NCI-H187 (cell line): ENCODE results near the gene SPX.

Experiments used
- DNase-seq, 2 experiments: peaks; one replicate each; lab custom pipeline; 2025; lab: John Stamatoyannopoulos, UW

SPX gene

DNA sequence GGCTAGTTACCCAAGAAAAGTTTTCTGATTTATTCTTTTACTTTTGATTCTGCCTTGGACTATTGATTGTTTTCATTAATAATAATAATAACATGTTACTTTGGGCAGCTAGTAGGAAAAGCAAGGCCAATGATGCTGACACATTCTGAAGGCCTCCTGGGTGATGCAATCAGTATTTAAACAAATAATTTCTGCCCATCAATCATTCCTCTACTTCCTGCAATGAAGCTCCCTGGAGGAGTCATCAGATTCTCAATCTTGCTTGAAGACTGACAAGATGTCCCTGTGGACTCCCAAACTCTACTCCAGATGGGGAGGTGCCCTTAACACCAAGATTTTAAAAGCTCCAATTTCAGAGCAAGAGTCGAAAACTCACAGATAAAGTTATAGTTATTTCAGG is at the start of gene SPX:
Gene SPX (plus strand): TSS at position 244 of the 400 bp plus-strand sequence. CDS start 177 bp downstream, outside the sequence.
- DNase-seq = no peak

- DNase-seq = no peak
Observed at GRCh38 chr12:21476949-21477348, 49.1 kb upstream of the SPX start.

DNA sequence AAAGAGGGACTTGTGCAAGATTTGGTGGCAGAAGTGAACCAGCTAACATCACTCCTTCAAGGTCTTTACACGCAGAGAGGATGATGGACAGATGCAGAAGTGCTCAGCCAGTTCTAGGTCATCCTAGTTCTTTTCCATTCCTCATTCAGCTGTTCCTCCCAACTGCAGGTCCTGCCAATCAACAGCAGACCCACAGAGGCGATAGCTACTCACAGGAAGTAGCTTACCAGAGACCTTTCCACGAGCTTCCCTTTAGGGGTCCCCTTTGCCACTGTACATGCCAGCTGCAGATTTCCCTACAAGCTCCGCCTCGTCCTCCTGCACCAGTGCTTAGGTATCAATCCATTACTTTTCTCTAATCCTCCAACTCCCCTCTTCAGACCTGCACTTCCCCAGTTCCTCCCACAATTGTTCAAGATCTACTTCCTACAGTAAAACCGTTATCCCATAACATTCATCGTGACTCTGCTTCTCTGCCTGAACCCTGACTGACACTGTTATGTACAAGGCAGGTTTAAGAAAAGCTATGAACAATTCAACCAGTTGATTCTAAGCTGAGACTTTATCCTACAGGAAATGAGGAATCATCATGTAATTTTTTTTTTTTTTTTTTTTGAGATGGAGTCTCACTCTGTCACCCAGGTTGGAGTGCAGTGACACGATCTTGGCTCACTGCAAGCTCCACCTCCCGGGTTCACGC is 47.2 kb upstream of the SPX start:
- DNase-seq = no peak

- DNase-seq = no peak
Observed at GRCh38 chr12:21483531-21483930, 42.6 kb upstream of the SPX start.

DNA sequence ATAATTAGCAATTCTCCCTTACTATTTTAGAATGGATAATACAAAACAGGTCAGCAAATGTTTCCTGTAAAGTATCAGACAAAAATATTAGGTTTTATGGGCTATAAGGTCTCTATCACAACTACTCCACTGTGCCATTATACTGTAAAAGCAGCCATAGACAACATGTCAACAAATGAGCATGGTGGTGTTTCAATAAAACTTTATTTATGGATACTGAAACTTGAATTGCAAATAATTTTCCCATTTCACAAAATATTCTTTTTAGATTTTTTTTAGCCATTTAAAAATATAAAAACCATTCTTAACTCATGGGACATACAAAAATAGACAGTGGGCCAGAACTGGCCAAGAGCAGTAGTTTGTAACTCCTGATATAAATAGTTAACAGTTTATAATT is 40.1 kb upstream of the SPX start:
- no peak for DNase-seq

- no peak for DNase-seq
Observed at GRCh38 chr12:21499765-21500164, 26.3 kb upstream of the SPX start.

DNA sequence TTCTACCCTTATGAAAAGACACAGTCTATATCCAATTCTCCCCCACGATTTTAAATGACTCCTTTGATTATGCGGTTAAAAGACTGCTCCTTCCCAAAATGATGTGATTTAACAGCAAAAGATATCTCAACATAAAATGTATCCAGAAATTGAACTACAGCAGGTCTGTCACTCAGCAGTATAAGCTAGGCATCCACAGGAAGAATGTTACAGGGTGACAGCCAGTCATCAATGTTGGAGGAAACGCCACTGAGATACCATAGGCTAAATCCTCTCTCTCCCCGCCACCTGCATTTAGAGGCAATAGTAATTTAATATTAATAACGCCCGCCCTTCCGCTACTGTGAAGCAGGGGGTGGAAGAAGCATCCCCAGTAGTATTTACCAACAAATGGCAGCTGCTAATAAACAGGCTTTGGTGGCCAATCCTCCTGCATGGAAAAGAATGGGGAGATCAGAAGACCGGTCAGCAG is 25.3 kb upstream of the SPX start:
- DNase-seq = no peak

GRCh38 chr12:21501258-21502163 is 24.6 kb upstream of the SPX start, which contains the start of the genes GOLT1B and RECQL:
GOLT1B (plus strand) TSS chr12:21501789; CDS start chr12:21501924, 135 bp downstream.
RECQL (minus strand) TSS chr12:21501635; CDS start chr12:21499570, 2,065 bp downstream.
- peak; percentile 78 to 91 for DNase-seq

GRCh38 chr12:21502164-21502496 is 24.0 kb upstream of the SPX start:
- DNase-seq = no peak

GRCh38 chr12:21502872-21503271 is 23.2 kb upstream of the SPX start:
- DNase-seq = no peak

GRCh38 chr12:21505888-21506287 is 20.2 kb upstream of the SPX start:
- no peak for DNase-seq

DNA sequence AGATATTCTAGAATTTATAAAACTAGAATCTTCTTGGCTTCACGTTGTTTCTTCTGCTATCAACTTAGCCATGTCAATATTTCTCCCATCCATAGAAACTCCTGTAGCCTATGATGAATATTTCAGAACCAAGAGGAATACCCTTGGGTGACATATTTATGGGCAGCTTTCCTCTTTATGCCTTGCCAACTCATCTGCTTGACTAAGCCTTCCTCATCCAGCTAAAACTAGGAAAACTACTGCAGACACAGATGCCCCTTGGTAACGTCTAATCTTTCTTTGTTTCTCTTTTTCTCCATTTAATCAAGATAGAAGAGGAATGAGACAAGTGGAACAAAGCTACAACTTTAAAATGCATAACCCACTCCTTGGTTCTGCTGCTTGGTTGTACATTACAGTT is 18.2 kb upstream of the SPX start:
- no peak for DNase-seq

- no peak for DNase-seq
Observed at GRCh38 chr12:21509768-21510167, 16.3 kb upstream of the SPX start.

- DNase-seq = no peak
Observed at GRCh38 chr12:21516281-21516680, 9.8 kb upstream of the SPX start.

- no peak for DNase-seq
Observed at GRCh38 chr12:21518451-21518850, 7.6 kb upstream of the SPX start.

DNA sequence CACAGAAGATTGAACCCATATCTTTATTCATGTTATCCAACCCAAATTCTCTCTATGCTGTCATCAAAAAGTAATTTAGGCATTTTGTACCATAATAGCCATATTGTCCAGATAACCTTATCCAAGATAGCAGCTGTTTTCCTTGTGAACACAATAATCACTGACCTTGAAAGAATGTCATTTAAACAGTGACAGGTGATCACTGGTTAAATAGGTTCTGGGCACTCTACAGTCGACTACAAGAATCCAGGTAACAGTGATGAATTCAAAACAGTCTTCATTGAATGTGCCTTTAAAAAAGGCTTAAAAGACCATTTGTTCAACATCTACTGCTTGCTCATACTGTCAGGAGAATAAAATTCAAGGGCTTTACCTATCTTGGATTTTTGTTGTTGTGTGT is 4.6 kb upstream of the SPX start:
- no peak for DNase-seq

DNA sequence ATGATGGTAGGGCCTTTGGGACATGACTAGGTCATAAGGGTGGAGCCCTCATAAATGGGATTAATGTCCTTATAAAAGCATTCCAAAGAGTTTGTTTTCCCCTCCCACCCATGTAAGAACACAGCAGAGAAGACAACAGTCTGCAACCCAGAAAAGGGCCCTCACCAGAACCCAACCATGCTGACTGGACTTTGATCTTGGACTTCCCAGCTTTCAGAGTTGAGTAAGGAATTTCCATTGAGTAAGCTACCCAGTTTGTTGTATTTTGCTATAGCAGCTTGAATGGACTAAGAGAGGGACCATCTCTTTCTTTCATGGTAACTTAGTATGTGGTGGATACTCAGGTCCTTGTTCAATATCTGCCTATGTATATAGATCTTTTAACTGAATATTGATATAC is 2.9 kb upstream of the SPX start:
- DNase-seq = no peak

DNA sequence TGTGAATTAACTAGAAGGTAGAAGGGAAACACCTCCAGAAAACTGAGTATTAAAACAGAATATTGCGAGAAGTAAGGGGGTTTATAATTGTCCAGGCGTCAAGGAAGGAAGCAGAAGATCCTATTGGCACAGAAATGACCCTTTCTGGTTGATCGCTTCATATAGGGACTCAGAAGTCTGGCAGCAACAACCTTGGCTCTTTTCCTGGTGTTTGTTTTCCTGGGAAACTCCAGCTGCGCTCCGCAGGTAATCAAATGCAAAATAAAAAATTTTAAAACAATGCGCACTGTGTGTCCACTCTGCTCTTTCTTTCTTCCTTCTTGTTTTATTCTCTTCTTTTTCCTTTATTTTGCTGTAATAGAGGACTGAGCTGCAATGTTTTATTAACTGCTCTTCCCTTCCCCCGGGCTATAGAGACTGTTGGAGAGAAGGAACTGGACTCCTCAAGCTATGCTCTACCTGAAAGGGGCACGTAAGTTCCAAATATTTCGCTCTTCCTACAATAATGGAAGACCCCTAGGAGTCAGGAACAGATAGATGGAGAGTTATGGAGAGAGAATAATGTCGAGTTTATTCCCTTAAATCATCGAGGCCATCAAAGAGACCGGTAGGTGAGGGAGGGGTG is 737 bp downstream of the SPX start:
- DNase-seq = no peak

- peak in 1 of 2 experiments; percentile 10 for DNase-seq
Observed at GRCh38 chr12:21527451-21528180, 1.5 kb downstream of the SPX start.

DNA sequence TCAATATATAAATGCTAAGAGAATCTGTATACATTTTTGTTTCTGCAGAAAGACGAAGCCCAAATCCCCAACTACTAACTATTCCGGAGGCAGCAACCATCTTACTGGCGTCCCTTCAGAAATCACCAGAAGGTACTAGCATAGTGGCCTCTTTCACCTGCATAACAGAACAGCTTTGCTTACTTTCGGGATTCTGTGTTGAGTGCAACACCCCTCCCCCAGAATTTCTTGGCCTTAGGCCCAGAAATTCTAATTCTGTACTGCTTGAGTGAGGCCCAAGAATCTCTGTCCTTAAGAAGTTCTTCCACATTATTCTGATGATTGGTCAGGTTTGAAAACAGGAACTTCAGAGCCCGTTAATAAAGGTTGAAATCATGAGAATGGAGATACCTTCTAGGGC is 2.9 kb downstream of the SPX start:
- no peak for DNase-seq

GRCh38 chr12:21529456-21529855 is 3.4 kb downstream of the SPX start:
- DNase-seq = no peak
